Psoas muscle (tissue), 8 donors: ENCODE data around the gene TMPRSS6. TPM values are rescaled to one million over a fixed set of nuclear protein-coding genes. Genes with fewer than 3 reads are reported as not detected.

Source experiments
- ATAC-seq, 4 donors: fragments of 200-7000 bp; cut with Tn5 transposase; one replicate each; pipeline ENCODE4 v1.9.1; 2020; ENCODE audit warnings: moderate library complexity in 3 of 4, mild to moderate bottlenecking in 2 of 4
- DNase-seq, 2 donors: peaks; one replicate each; pipeline ENCODE4 v3.0.0-alpha.2; 2020
- H3K27ac ChIP-seq: fragments of 200-600 bp; one replicate; pipeline ENCODE4 v1.8.0; 2022
- H3K27me3 ChIP-seq, 3 donors: fragments of 200-600 bp in 1 of 3; one replicate each; pipeline versions ENCODE4 v1.6.1 to v1.8.0; 2013 to 2022; ENCODE audit warnings: low read length in 2 of 3, mild to moderate bottlenecking in 2 of 3, moderate library complexity in 1 of 3; ENCODE audit not compliant: insufficient read depth in 3 of 3
- H3K36me3 ChIP-seq, 2 donors: fragments of 200-600 bp in 1 of 2; one replicate each; pipeline versions ENCODE4 v1.6.1 to v1.8.0; 2013 to 2022; ENCODE audit warnings: low read depth in 1 of 2, mild to moderate bottlenecking in 1 of 2, moderate library complexity in 1 of 2; ENCODE audit not compliant: insufficient read depth in 1 of 2
- H3K4me1 ChIP-seq: fragments of 200-600 bp; one replicate; pipeline ENCODE4 v1.8.0; 2022
- H3K4me3 ChIP-seq: fragments of 200-600 bp; one replicate; pipeline ENCODE4 v1.8.0; 2022; ENCODE audit warnings: mild to moderate bottlenecking
- H3K9me3 ChIP-seq: fragments of 200-600 bp; one replicate; pipeline ENCODE4 v1.8.0; 2022
- CTCF ChIP-seq: fragments of 200-600 bp; IDR thresholded peaks from one replicate; pipeline ENCODE4 v1.8.0; 2022; ENCODE audit warnings: antibody characterized with exemption
- WGBS, 3 donors: extraction: QIAGEN DNeasy Blood & Tissue Kit; methylation state at CpG; one replicate each; pipeline versions ENCODE4 v1.1.6 to v1.1.7; 2013; 5-methylcytosine and 5-hydroxymethylcytosine counted together
- intact Hi-C, 2 donors: fragments of 100-400 bp; cut with DNase I; formaldehyde crosslinking; loops; one replicate each; pipeline versions ENCODE4 v1.11.0 to v1.14.2; 2022
- polyA plus RNA-seq, 3 donors: library from polyadenylated mRNA; stranded (reverse); fragments of 200-250 nt; gene quantifications; one replicate each; pipeline ENCODE4 v1.2.3, GENCODE V29; 2013
- total RNA-seq, 4 donors: library from RNA; stranded (reverse); fragmentation: NEBNext Ultra II Directional in 2 of 4; extraction: Animal tissue kit (Norgen Biotek cat#: 25700) in 2 of 4; gene quantifications; one replicate each; pipeline versions ENCODE4 v1.2.1 to v1.2.4, GENCODE V29; 2021 to 2023
- donor health status: healthy with polysubstance abuse.
- donor health status: DM: no; HTN: no; CAD: no; lungs with moderate emphysema.
- donor health status: Bipolar disorder and iron deficiency.
- donor health status: healthy.
- donor health status: DM: yes; HTN: yes; CAD: no.
- donor health status: DM: no; HTN: no; CAD: no.
- donor health status: DM: no; HTN: no; CAD: no.
- donor health status: DM: yes; HTN: yes; CAD: no.

TMPRSS6 gene
- total and polyA plus RNA-seq, 7 donors, result not detected

GRCh38 chr22:37103656-37104452, 5.7 kb downstream of the TMPRSS6 start:
- no peak for TF ChIP-seq CTCF
- peaks cover 0 to 41% (median 6%) of the 10 kb centered on the region in 3 donors for H3K27me3 ChIP-seq
- 47 to 54% (median 52%) methylated on average over 14 of the region's 14 CpGs for WGBS, 3 donors

GRCh38 chr22:37103151-37103550, 6.4 kb downstream of the TMPRSS6 start:
- TF ChIP-seq CTCF, result no peak
- ATAC-seq, result no peak
- H3K4me1 ChIP-seq, result no peaks in the 10 kb centered on the region
- H3K4me3 ChIP-seq, result no peak overlapping the region
- no peak overlapping the region for H3K27ac ChIP-seq
- peaks cover 0 to 38% (median 6%) of the 10 kb centered on the region in 3 donors for H3K27me3 ChIP-seq
- intact Hi-C loops, result no loop called here
- WGBS, 3 donors, result 44 to 48% (median 48%) methylated on average over 18 of the region's 18 CpGs
- H3K36me3 ChIP-seq, result no peaks in the 10 kb centered on the region
- no peak for DNase-seq
- H3K9me3 ChIP-seq, result no peaks in the 10 kb centered on the region

More at GRCh38 chr22:37103656-37104452, 5.7 kb downstream of the TMPRSS6 start:
- Histone ChIP-seq H3K4me1 (no peaks in the 10 kb centered on the region), H3K9me3 (no peaks in the 10 kb centered on the region), H3K27ac (no peak overlapping the region), H3K4me3 (no peak overlapping the region), H3K36me3 (no peaks in the 10 kb centered on the region)
- no peak for ATAC-seq
- intact Hi-C loops, result no loop called here
- DNase-seq, result no peak

GRCh38 chr22:37101311-37102066, 8.0 kb downstream of the TMPRSS6 start:
- Histone ChIP-seq H3K4me3 (no peak overlapping the region), H3K36me3 (no peaks in the 10 kb centered on the region), H3K4me1 (no peaks in the 10 kb centered on the region), H3K9me3 (no peaks in the 10 kb centered on the region), H3K27ac (no peak overlapping the region), H3K27me3 (peaks cover 0 to 42% (median 10%) of the 10 kb centered on the region in 3 donors)
- ATAC-seq (no peak), DNase-seq (no peak)
- 76 to 84% (median 77%) methylated on average over 10 of the region's 10 CpGs for WGBS, 3 donors
- TF ChIP-seq CTCF, result no peak
- intact Hi-C loops, result no loop called here

- Histone ChIP-seq H3K36me3 (no peaks in the 10 kb centered on the region), H3K4me1 (no peaks in the 10 kb centered on the region), H3K4me3 (no peak overlapping the region), H3K27ac (no peak overlapping the region), H3K27me3 (peaks cover 0 to 49% (median 10%) of the 10 kb centered on the region in 3 donors), H3K9me3 (no peaks in the 10 kb centered on the region)
- TF ChIP-seq CTCF, result no peak
- DNase-seq (no peak), ATAC-seq (no peak)
- intact Hi-C loops, result no loop called here
- WGBS, 3 donors, result 68 to 76% (median 72%) methylated on average over 8 of the region's 8 CpGs
These were observed 8.9 kb downstream of the TMPRSS6 start for GRCh38 chr22:37100589-37101127.
